Thoracic aorta (tissue), 2 donors: Measurements from ENCODE around the gene EXOC4. TPM values are rescaled to one million over a fixed set of nuclear protein-coding genes. Genes with fewer than 3 reads are reported as not detected.

Experiments
- ATAC-seq: fragments of 150-250 bp; one replicate; pipeline ENCODE4 v1.8.0; 2017; ENCODE audit warnings: low read depth; ENCODE audit not compliant: insufficient number of reproducible peaks, low FRiP score
- DNase-seq: peaks from one replicate; pipeline ENCODE4 v3.0.0-alpha.2; 2020; ENCODE audit warnings: low spot score
- H3K27ac ChIP-seq, 2 donors: fragments of 200-600 bp; sonication (generic); 1 replicate in 1 of 2; 2 replicates in 1 of 2; pipeline ENCODE4 v1.5.1; 2016; ENCODE audit warnings: mild to moderate bottlenecking in 2 of 2, moderate library complexity in 2 of 2
- H3K27me3 ChIP-seq: fragments of 200-600 bp; sonication (generic); replicated peaks from 2 replicates; pipeline ENCODE4 v1.6.0; 2016; ENCODE audit warnings: mild to moderate bottlenecking; ENCODE audit not compliant: insufficient read depth
- H3K36me3 ChIP-seq: fragments of 200-600 bp; sonication (generic); one replicate; pipeline ENCODE4 v1.5.1; 2016
- H3K4me1 ChIP-seq, 2 donors: fragments of 200-600 bp; sonication (generic); 1 replicate in 1 of 2; 2 replicates in 1 of 2; pipeline versions ENCODE4 v1.5.1 to v1.6.0; 2016; ENCODE audit warnings: low read depth in 2 of 2, mild to moderate bottlenecking in 1 of 2; ENCODE audit not compliant: control insufficient read depth in 1 of 2
- H3K4me3 ChIP-seq: fragments of 200-600 bp; sonication (generic); 2 replicates; pipeline ENCODE4 v1.5.1; 2016; ENCODE audit warnings: mild to moderate bottlenecking
- H3K9me3 ChIP-seq: fragments of 200-600 bp; sonication (generic); 2 replicates; pipeline ENCODE4 v1.5.1; 2016
- total RNA-seq, 2 donors: library from RNA; depleted of rRNA; stranded (reverse); fragments of >200 nt; gene quantifications; one replicate each; pipeline versions ENCODE4 v1.1.0 to v1.2.3, GENCODE V29; 2016
- TF ChIP-seq, protein P1 (sequence below): fragments of 200-600 bp; sonication (generic); IDR thresholded peaks from one replicate; pipeline ENCODE4 v1.5.1; 2019; ENCODE audit warnings: antibody characterized with exemption

EXOC4 gene
- total RNA-seq, 2 donors from 2014 or later = 65.3 to 72.8 TPM

DNA sequence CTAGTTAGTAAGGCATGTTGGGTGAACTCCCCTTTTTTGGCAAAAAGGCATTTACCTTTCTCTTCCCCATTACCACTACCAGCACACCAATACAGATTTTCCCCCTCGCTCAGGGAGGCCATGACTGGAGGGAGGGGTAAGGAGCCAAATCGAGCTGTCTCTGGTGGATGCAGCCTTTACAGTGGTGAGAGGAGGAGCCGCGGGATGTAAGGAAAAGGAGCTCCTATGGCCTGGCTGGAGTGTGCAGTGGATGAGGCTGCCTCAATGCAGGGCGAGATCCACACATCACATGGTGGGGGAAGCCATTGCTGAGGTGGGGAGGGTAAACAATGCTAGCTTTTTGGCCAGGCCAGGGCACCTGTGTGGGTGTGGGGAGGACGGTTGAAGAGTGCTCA is 416.2 kb downstream of the EXOC4 start:
- DNase-seq (no peak), ATAC-seq (no peak)
- Histone ChIP-seq H3K4me3 (no peak overlapping the region), H3K36me3 (no peaks in the 10 kb centered on the region), H3K4me1 (no peaks in the 10 kb centered on the region), H3K27ac (no peak overlapping the region), H3K9me3 (no peaks in the 10 kb centered on the region), H3K27me3 (no peaks in the 10 kb centered on the region)
- TF ChIP-seq, protein P1, sequence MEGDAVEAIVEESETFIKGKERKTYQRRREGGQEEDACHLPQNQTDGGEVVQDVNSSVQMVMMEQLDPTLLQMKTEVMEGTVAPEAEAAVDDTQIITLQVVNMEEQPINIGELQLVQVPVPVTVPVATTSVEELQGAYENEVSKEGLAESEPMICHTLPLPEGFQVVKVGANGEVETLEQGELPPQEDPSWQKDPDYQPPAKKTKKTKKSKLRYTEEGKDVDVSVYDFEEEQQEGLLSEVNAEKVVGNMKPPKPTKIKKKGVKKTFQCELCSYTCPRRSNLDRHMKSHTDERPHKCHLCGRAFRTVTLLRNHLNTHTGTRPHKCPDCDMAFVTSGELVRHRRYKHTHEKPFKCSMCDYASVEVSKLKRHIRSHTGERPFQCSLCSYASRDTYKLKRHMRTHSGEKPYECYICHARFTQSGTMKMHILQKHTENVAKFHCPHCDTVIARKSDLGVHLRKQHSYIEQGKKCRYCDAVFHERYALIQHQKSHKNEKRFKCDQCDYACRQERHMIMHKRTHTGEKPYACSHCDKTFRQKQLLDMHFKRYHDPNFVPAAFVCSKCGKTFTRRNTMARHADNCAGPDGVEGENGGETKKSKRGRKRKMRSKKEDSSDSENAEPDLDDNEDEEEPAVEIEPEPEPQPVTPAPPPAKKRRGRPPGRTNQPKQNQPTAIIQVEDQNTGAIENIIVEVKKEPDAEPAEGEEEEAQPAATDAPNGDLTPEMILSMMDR = no peak

- ATAC-seq (no peak), DNase-seq (no peak)
- Histone ChIP-seq H3K27ac (no peak overlapping the region), H3K4me1 (no peaks in the 10 kb centered on the region), H3K9me3 (no peaks in the 10 kb centered on the region), H3K36me3 (no peaks in the 10 kb centered on the region), H3K27me3 (no peaks in the 10 kb centered on the region), H3K4me3 (no peak overlapping the region)
- TF ChIP-seq, protein P1 = no peak
These were observed 417.4 kb downstream of the EXOC4 start for GRCh38 chr7:133670250-133670649.

- ATAC-seq = no peak
- no peaks in the 10 kb centered on the region for H3K27me3 ChIP-seq
- no peaks in the 10 kb centered on the region for H3K36me3 ChIP-seq
- TF ChIP-seq, protein P1 = no peak
- DNase-seq = no peak
- no peak overlapping the region for H3K4me3 ChIP-seq
- no peak overlapping the region for H3K27ac ChIP-seq
- H3K4me1 ChIP-seq = no peaks in the 10 kb centered on the region
- no peaks in the 10 kb centered on the region for H3K9me3 ChIP-seq
These were observed 420.0 kb downstream of the EXOC4 start for GRCh38 chr7:133672866-133673265.

DNA sequence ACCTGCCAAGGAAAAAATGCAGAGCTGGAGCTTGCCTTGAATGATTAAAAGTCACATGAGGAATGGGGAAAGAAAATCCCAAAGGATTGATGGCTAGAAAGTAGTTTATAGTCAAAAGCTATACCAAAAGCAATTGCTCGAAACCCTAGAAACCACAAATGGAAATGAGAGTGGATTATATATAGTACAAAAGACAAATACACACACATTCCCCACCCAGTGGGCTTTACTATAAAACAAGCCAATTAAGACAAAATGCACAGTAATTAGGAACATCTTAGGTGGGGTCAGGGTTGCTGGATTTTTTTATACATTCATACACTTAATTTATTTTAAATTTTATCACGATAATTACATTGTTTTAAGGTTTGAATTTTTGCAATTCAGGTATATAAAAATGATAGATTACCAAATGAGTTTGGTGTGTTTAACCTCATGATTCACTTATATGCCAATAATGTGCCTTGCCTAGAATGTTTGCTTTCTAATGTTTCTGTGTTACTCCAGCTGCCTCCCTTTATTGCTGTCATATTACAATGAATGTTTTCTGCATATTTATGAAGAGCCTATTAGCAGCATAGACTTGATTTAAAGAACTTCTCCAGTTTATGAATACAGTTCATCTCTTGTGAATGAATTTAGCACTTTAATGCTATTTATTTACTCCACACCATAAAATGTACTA is 421.3 kb downstream of the EXOC4 start:
- DNase-seq = no peak
- Histone ChIP-seq H3K4me1 (no peaks in the 10 kb centered on the region), H3K27ac (no peak overlapping the region), H3K4me3 (no peak overlapping the region), H3K27me3 (no peaks in the 10 kb centered on the region), H3K36me3 (no peaks in the 10 kb centered on the region), H3K9me3 (no peaks in the 10 kb centered on the region)
- no peak for ATAC-seq
- TF ChIP-seq, protein P1 = no peak

- no peak for ATAC-seq
- no peaks in the 10 kb centered on the region for H3K9me3 ChIP-seq
- H3K27me3 ChIP-seq = no peaks in the 10 kb centered on the region
- TF ChIP-seq, protein P1 = no peak
- H3K36me3 ChIP-seq = no peaks in the 10 kb centered on the region
- H3K4me3 ChIP-seq = no peak overlapping the region
- H3K27ac ChIP-seq = no peak overlapping the region
- H3K4me1 ChIP-seq = no peaks in the 10 kb centered on the region
- no peak for DNase-seq
These were observed 422.8 kb downstream of the EXOC4 start for GRCh38 chr7:133675510-133676218.
